HL-60 (cell line): ENCODE results near the gene PRG2.

Experiments
- CTCF ChIP-seq: IDR thresholded peaks from one replicate; pipeline ENCODE4 v1.5.1; 2011; ENCODE audit warnings: low read length, control low read depth, inconsistent platforms; ENCODE audit not compliant: insufficient read depth
- POLR2AphosphoS5 ChIP-seq: IDR thresholded peaks from 2 replicates; pipeline ENCODE4 v1.6.1; 2012; ENCODE audit warnings: low read depth
- REST ChIP-seq: IDR thresholded peaks from 2 replicates; pipeline ENCODE4 v1.6.1; 2012; ENCODE audit warnings: low read depth; ENCODE audit not compliant: insufficient replicate concordance
- SPI1 ChIP-seq: IDR thresholded peaks from 2 replicates; pipeline ENCODE4 v1.6.1; 2012; ENCODE audit warnings: low read depth, mild to moderate bottlenecking, borderline replicate concordance

GRCh38 chr11:57416436-57416835 is 26.0 kb upstream of the PRG2 start:
- no peak for TF ChIP-seq CTCF
- TF ChIP-seq POLR2AphosphoS5, result no peak
- no peak for TF ChIP-seq REST
- no peak for TF ChIP-seq SPI1
